Liver (tissue), 9 donors: ENCODE results near the gene KRTAP12-1. TPM values are rescaled to one million over a fixed set of nuclear protein-coding genes. Genes with fewer than 3 reads are reported as not detected.

ENCODE experiments used
- DNase-seq: peaks from one replicate; pipeline ENCODE4 v3.0.0-alpha.2; 2017; ENCODE audit warnings: low spot score
- H3K27ac ChIP-seq, 2 donors: one replicate each; pipeline ENCODE4 v1.7.0; 2013; ENCODE audit warnings: inconsistent platforms in 2 of 2, low read length in 2 of 2, control low read depth in 1 of 2, low read depth in 1 of 2, mild to moderate bottlenecking in 1 of 2
- H3K27me3 ChIP-seq, 4 donors: one replicate each; pipeline versions ENCODE4 v1.6.1 to v1.7.0; 2013; ENCODE audit warnings: low read length in 3 of 4, inconsistent platforms in 1 of 4, mild to moderate bottlenecking in 1 of 4, moderate library complexity in 1 of 4; ENCODE audit not compliant: control insufficient read depth in 4 of 4, insufficient read depth in 4 of 4
- H3K36me3 ChIP-seq, 4 donors: one replicate each; pipeline versions ENCODE4 v1.6.1 to v1.7.0; 2013; ENCODE audit warnings: low read length in 3 of 4, mild to moderate bottlenecking in 3 of 4, low read depth in 1 of 4, moderate library complexity in 1 of 4; ENCODE audit not compliant: control insufficient read depth in 4 of 4, insufficient read depth in 3 of 4
- H3K4me1 ChIP-seq, 4 donors: one replicate each; pipeline versions ENCODE4 v1.6.1 to v1.7.0; 2013; ENCODE audit warnings: low read length in 3 of 4, mild to moderate bottlenecking in 3 of 4, moderate library complexity in 1 of 4; ENCODE audit not compliant: control insufficient read depth in 4 of 4, insufficient read depth in 4 of 4
- H3K4me3 ChIP-seq, 3 donors: one replicate each; pipeline versions ENCODE4 v1.6.1 to v1.7.0; 2013; ENCODE audit warnings: low read length in 3 of 3, control low read depth in 1 of 3, low read depth in 1 of 3, mild to moderate bottlenecking in 1 of 3
- H3K9ac ChIP-seq, 2 donors: one replicate each; pipeline ENCODE4 v1.7.0; 2013; ENCODE audit warnings: low read length in 2 of 2, mild to moderate bottlenecking in 2 of 2, moderate library complexity in 2 of 2, control low read depth in 1 of 2, low read depth in 1 of 2
- H3K9me3 ChIP-seq, 4 donors: one replicate each; pipeline versions ENCODE4 v1.6.1 to v1.7.0; 2013; ENCODE audit warnings: low read length in 3 of 4; ENCODE audit not compliant: control insufficient read depth in 4 of 4
- ATF3 ChIP-seq: IDR thresholded peaks from 2 replicates; pipeline ENCODE4 v1.6.1; 2016; ENCODE audit warnings: antibody characterized with exemption
- CTCF ChIP-seq: fragments of 150-350 bp; IDR thresholded peaks from 2 replicates; pipeline ENCODE4 v1.5.1; 2017; ENCODE audit warnings: improper control_type of control experiment, low read depth, low read length; ENCODE audit not compliant: missing input control
- EGR1 ChIP-seq, 2 donors: IDR thresholded peaks; 2 replicates each; pipeline ENCODE4 v1.6.1; 2016 to 2018; ENCODE audit warnings: antibody characterized with exemption in 2 of 2, low read depth in 2 of 2
- FOXA1 ChIP-seq: IDR thresholded peaks from 2 replicates; pipeline ENCODE4 v1.6.1; 2016; ENCODE audit warnings: antibody characterized with exemption
- FOXA2 ChIP-seq: IDR thresholded peaks from 2 replicates; pipeline ENCODE4 v1.6.1; 2016; ENCODE audit warnings: antibody characterized with exemption
- GABPA ChIP-seq, 2 donors: IDR thresholded peaks in 1 of 2; conservative IDR thresholded peaks in 1 of 2; 2 replicates each; pipeline ENCODE4 v1.6.1; 2016; ENCODE audit warnings: antibody characterized with exemption in 2 of 2, mild to moderate bottlenecking in 1 of 2, moderate library complexity in 1 of 2
- HNF4A ChIP-seq, 2 donors: conservative IDR thresholded peaks; 2 replicates each; pipeline ENCODE4 v1.6.1; 2016; ENCODE audit warnings: antibody characterized with exemption in 2 of 2, mild to moderate bottlenecking in 2 of 2
- HNF4G ChIP-seq: IDR thresholded peaks from 2 replicates; pipeline ENCODE4 v1.6.1; 2016; ENCODE audit warnings: antibody characterized with exemption
- JUND ChIP-seq, 2 donors: IDR thresholded peaks; 2 replicates each; pipeline ENCODE4 v1.6.1; 2016; ENCODE audit warnings: antibody characterized with exemption in 2 of 2
- MAX ChIP-seq: IDR thresholded peaks from 2 replicates; pipeline ENCODE4 v1.6.1; 2016; ENCODE audit warnings: antibody characterized with exemption
- NR2F2 ChIP-seq: IDR thresholded peaks from 2 replicates; pipeline ENCODE4 v1.6.1; 2016; ENCODE audit warnings: antibody characterized with exemption
- REST ChIP-seq: IDR thresholded peaks from 2 replicates; pipeline ENCODE4 v1.6.1; 2016; ENCODE audit warnings: antibody characterized with exemption, mild to moderate bottlenecking
- RXRA ChIP-seq, 2 donors: IDR thresholded peaks; 2 replicates each; pipeline ENCODE4 v1.6.1; 2017 to 2018; ENCODE audit warnings: antibody characterized with exemption in 2 of 2, mild to moderate bottlenecking in 1 of 2
- SP1 ChIP-seq: IDR thresholded peaks from 2 replicates; pipeline ENCODE4 v1.6.1; 2018; ENCODE audit warnings: antibody characterized with exemption, mild to moderate bottlenecking
- TAF1 ChIP-seq: conservative IDR thresholded peaks from 2 replicates; pipeline ENCODE4 v1.6.1; 2016; ENCODE audit warnings: antibody characterized with exemption, mild to moderate bottlenecking
- YY1 ChIP-seq: IDR thresholded peaks from 2 replicates; pipeline ENCODE4 v1.6.1; 2016; ENCODE audit warnings: antibody characterized with exemption, mild to moderate bottlenecking
- WGBS: extraction: QIAGEN DNeasy Blood & Tissue Kit; methylation state at CpG from one replicate; pipeline ENCODE4 v1.1.7; 2013; 5-methylcytosine and 5-hydroxymethylcytosine counted together
- polyA plus RNA-seq, 2 donors: library from polyadenylated mRNA; stranded (reverse) in 1 of 2; unstranded in 1 of 2; fragments of 200-250 nt in 1 of 2; fragments of >200 nt in 1 of 2; fragmentation: Nextera tagmentation in 1 of 2; extraction: Ambion mirVana in 1 of 2; gene quantifications; one replicate each; pipeline versions ENCODE4 v1.2.1 to v1.2.3, GENCODE V29; 2013 to 2015
- total RNA-seq, 2 donors: library from RNA; depleted of rRNA; stranded (reverse); fragments of >200 nt; gene quantifications; one replicate each; pipeline ENCODE4 v1.2.3, GENCODE V29; 2014
- donor health status: healthy.
- donor health status: healthy.
- donor health status: healthy.
- donor health status: healthy.
- donor health status: healthy.

Gene KRTAP12-1
- total and polyA plus RNA-seq, 4 donors = not detected

GRCh38 chr21:44670642-44671432, 11.1 kb downstream of the KRTAP12-1 start:
- TF ChIP-seq NR2F2 (no peak), ATF3 (no peak), SP1 (no peak), RXRA (IDR thresholded peaks at IDR 0.05) (no peak), REST (no peak), FOXA1 (no peak), HNF4A (conservative IDR thresholded peaks at IDR 0.05) (no peak), HNF4G (no peak), TAF1 (no peak), FOXA2 (no peak)
- no peaks in the 10 kb centered on the region for H3K4me1 ChIP-seq
- no peaks in the 10 kb centered on the region for H3K27me3 ChIP-seq
- peaks cover 0 to 8% (median 3%) of the 10 kb centered on the region in 4 donors for H3K9me3 ChIP-seq
- no peak overlapping the region for H3K27ac ChIP-seq
- no peak overlapping the region for H3K4me3 ChIP-seq
- H3K36me3 ChIP-seq = no peaks in the 10 kb centered on the region
- H3K9ac ChIP-seq = no peak overlapping the region
- WGBS = 74% methylated on average over 3 of the region's 3 CpGs
- no peak for DNase-seq

GRCh38 chr21:44667612-44668011, 14.4 kb downstream of the KRTAP12-1 start:
- H3K9me3 ChIP-seq = peaks cover 0 to 1% (median 1%) of the 10 kb centered on the region in 4 donors
- no peak overlapping the region for H3K27ac ChIP-seq
- WGBS = 61% methylated on average over 1 of the region's 1 CpG
- no peak for DNase-seq
- no peak overlapping the region for H3K9ac ChIP-seq
- no peak for TF ChIP-seq RXRA (IDR thresholded peaks at IDR 0.05)
- no peak for TF ChIP-seq MAX
- TF ChIP-seq YY1 = no peak
- TF ChIP-seq HNF4A (conservative IDR thresholded peaks at IDR 0.05) = no peak
- TF ChIP-seq TAF1 = no peak
- TF ChIP-seq NR2F2 = no peak
- H3K4me3 ChIP-seq = no peak overlapping the region
- peaks cover 0 to 4% (median 0%) of the 10 kb centered on the region in 4 donors for H3K27me3 ChIP-seq
- no peaks in the 10 kb centered on the region for H3K36me3 ChIP-seq
- H3K4me1 ChIP-seq = no peaks in the 10 kb centered on the region

GRCh38 chr21:44666401-44667320, 15.3 kb downstream of the KRTAP12-1 start, which contains the start of gene KRTAP12-2:
Gene KRTAP12-2 (minus strand): TSS chr21:44666927. CDS start chr21:44666886, 41 bp downstream.
- 71% methylated on average over 19 of the region's 19 CpGs for WGBS
- Histone ChIP-seq H3K9me3 (no peaks in the 10 kb centered on the region), H3K27ac (no peak within 1 kb of the TSS), H3K4me3 (no peak within 1 kb of the TSS), H3K4me1 (no peaks in the 10 kb centered on the region), H3K27me3 (peaks cover 0 to 4% (median 0%) of the 10 kb centered on the region in 4 donors), H3K9ac (no peak within 1 kb of the TSS), H3K36me3 (no peaks in the 10 kb centered on the region)
- TF ChIP-seq FOXA1 = no peak
- TF ChIP-seq RXRA (IDR thresholded peaks at IDR 0.05) = no peak
- no peak for TF ChIP-seq GABPA (IDR thresholded peaks at IDR 0.05 in 1 of 2, conservative IDR thresholded peaks at IDR 0.05 in 1 of 2)
- TF ChIP-seq CTCF = no peak
- TF ChIP-seq NR2F2 = no peak
- TF ChIP-seq SP1 = no peak
- TF ChIP-seq JUND (IDR thresholded peaks at IDR 0.05) = no peak
- TF ChIP-seq EGR1 (IDR thresholded peaks at IDR 0.05; ENCODE audit: low read depth in 2 of 2) = no peak
- DNase-seq = no peak
